Mucosa of descending colon (tissue), 3 donors: ENCODE data around the gene DSTN. TPM values are rescaled to one million over a fixed set of nuclear protein-coding genes. Genes with fewer than 3 reads are reported as not detected.

ENCODE experiments used
- ATAC-seq: fragments of 200-7000 bp; cut with Tn5 transposase; one replicate; pipeline ENCODE4 v1.9.1; 2020; ENCODE audit warnings: mild to moderate bottlenecking, moderate library complexity
- DNase-seq, 3 donors: peaks; one replicate each; pipeline ENCODE4 v3.0.0-alpha.2; 2020
- H3K36me3 ChIP-seq: fragments of 200-600 bp; one replicate; pipeline ENCODE4 v1.8.0; 2021; ENCODE audit warnings: low read depth, mild to moderate bottlenecking
- H3K4me1 ChIP-seq: fragments of 200-600 bp; one replicate; pipeline ENCODE4 v1.8.0; 2021; ENCODE audit warnings: low read depth, mild to moderate bottlenecking
- H3K4me3 ChIP-seq: fragments of 200-600 bp; one replicate; pipeline ENCODE4 v1.8.0; 2021; ENCODE audit warnings: mild to moderate bottlenecking
- H3K9me3 ChIP-seq: fragments of 200-600 bp; one replicate; pipeline ENCODE4 v1.8.0; 2021; ENCODE audit warnings: mild to moderate bottlenecking
- intact Hi-C, 2 donors: fragments of 100-400 bp; cut with DNase I in 1 of 2; cut with micrococcal nuclease in 1 of 2; formaldehyde crosslinking; loops; one replicate each; pipeline versions ENCODE4 v1.11.0 to v1.11.1; 2022; cut with DNase I, micrococcal nuclease
- total RNA-seq, 3 donors: library from RNA; stranded (reverse); fragmentation: NEBNext Ultra II Directional in 2 of 3; extraction: Animal tissue kit (Norgen Biotek cat#: 25700) in 2 of 3; gene quantifications; one replicate each; pipeline versions ENCODE4 v1.2.1 to v1.2.4, GENCODE V29; 2021 to 2023
- TF ChIP-seq, protein P1 (sequence below): fragments of 200-600 bp; IDR thresholded peaks from one replicate; pipeline ENCODE4 v1.8.0; 2022; ENCODE audit warnings: antibody characterized with exemption, mild to moderate bottlenecking
- donor health status: DM: no; HTN: no; CAD: no; lungs with moderate emphysema.
- donor health status: DM: no; HTN: no; CAD: no.
- donor health status: DM: no; HTN: yes; CAD: no.

DSTN gene
- total RNA-seq, 3 donors from 2014 or later = 261 to 946 (median 284) TPM

- Histone ChIP-seq H3K36me3 (no peaks in the 10 kb centered on the region), H3K4me3 (no peak overlapping the region), H3K9me3 (no peaks in the 10 kb centered on the region), H3K4me1 (peaks cover 67% of the 10 kb centered on the region)
- DNase-seq (peak; percentile 67 to 76 (median 68)), ATAC-seq (peak; percentile 71)
- intact Hi-C loops = no loop called here
- TF ChIP-seq, protein P1, sequence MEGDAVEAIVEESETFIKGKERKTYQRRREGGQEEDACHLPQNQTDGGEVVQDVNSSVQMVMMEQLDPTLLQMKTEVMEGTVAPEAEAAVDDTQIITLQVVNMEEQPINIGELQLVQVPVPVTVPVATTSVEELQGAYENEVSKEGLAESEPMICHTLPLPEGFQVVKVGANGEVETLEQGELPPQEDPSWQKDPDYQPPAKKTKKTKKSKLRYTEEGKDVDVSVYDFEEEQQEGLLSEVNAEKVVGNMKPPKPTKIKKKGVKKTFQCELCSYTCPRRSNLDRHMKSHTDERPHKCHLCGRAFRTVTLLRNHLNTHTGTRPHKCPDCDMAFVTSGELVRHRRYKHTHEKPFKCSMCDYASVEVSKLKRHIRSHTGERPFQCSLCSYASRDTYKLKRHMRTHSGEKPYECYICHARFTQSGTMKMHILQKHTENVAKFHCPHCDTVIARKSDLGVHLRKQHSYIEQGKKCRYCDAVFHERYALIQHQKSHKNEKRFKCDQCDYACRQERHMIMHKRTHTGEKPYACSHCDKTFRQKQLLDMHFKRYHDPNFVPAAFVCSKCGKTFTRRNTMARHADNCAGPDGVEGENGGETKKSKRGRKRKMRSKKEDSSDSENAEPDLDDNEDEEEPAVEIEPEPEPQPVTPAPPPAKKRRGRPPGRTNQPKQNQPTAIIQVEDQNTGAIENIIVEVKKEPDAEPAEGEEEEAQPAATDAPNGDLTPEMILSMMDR = peak; percentile 32
These were observed 79.2 kb downstream of the DSTN start for GRCh38 chr20:17648791-17649730.

- Histone ChIP-seq H3K9me3 (no peaks in the 10 kb centered on the region), H3K36me3 (no peaks in the 10 kb centered on the region), H3K4me3 (no peak overlapping the region), H3K4me1 (peaks cover 53% of the 10 kb centered on the region)
- no peak for ATAC-seq
- peak in 2 of 3 donors; percentile 23 to 30 for DNase-seq
- intact Hi-C loops = no loop called here
- TF ChIP-seq, protein P1 = no peak
These were observed 80.6 kb downstream of the DSTN start for GRCh38 chr20:17650301-17651128.

DNA sequence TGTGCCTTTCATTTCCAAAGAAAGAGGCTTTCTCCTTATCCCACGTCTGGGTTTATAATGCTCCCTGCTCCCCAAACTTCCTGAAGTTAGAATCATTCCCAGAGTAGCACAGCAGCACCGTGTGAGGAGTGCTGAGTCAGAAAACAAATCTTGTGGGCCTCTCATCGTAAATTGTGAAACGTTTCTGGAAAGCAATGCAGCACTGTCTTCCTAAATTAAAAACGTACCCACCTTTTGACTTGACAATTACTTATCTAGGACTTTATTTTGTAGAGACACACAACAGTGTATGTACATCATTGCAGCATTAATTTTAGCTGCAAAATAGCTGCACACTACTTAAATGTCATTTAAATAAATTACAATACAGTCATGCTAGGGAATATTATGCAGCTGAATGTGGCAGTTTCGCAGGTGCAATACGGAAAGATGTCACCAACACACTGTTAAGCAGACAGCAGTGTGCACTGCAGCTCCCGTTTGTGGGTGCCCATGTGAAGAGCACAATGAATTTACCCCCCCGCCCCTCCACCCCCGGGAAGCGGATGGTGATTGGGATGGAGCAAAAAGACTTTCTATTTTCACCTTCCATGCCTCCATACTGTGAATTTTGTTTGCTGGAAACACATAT, 81.4 kb downstream of the DSTN start:
- peaks cover 47% of the 10 kb centered on the region for H3K4me1 ChIP-seq
- DNase-seq (peak in 1 of 3 donors; percentile 7), ATAC-seq (no peak)
- H3K9me3 ChIP-seq = no peaks in the 10 kb centered on the region
- H3K4me3 ChIP-seq = no peak overlapping the region
- intact Hi-C loops = no loop called here
- H3K36me3 ChIP-seq = no peaks in the 10 kb centered on the region
- TF ChIP-seq, protein P1 = no peak

GRCh38 chr20:17651760-17652388, 82.0 kb downstream of the DSTN start:
- TF ChIP-seq, protein P1 = no peak
- Histone ChIP-seq H3K9me3 (no peaks in the 10 kb centered on the region), H3K4me1 (peaks cover 45% of the 10 kb centered on the region), H3K4me3 (no peak overlapping the region), H3K36me3 (no peaks in the 10 kb centered on the region)
- DNase-seq = peak in 2 of 3 donors; percentile 40 to 46
- intact Hi-C loops = no loop called here
- ATAC-seq = peak; percentile 15

GRCh38 chr20:17652411-17652810, 82.5 kb downstream of the DSTN start:
- peak in 2 of 3 donors; percentile 26 to 33 for DNase-seq

More at GRCh38 chr20:17652411-17652810, 82.5 kb downstream of the DSTN start:
- Histone ChIP-seq H3K36me3 (no peaks in the 10 kb centered on the region), H3K4me3 (no peak overlapping the region), H3K4me1 (peaks cover 40% of the 10 kb centered on the region), H3K9me3 (no peaks in the 10 kb centered on the region)
- TF ChIP-seq, protein P1 = no peak
- intact Hi-C loops = no loop called here
- no peak for ATAC-seq
